Measurements from ENCODE around the gene BTNL2.

- TF ChIP-seq CTCF (IDR thresholded peaks at IDR 0.05; ENCODE audit: insufficient read depth, low read length) (no peak), POLR2AphosphoS5 (IDR thresholded peaks at IDR 0.05; ENCODE audit: low read depth) (no peak), REST (IDR thresholded peaks at IDR 0.05; ENCODE audit: insufficient replicate concordance, low read depth) (no peak), GABPA (IDR thresholded peaks at IDR 0.05; ENCODE audit: low read depth) (no peak), SPI1 (IDR thresholded peaks at IDR 0.05; ENCODE audit: borderline replicate concordance, low read depth) (no peak)
These were observed 42.2 kb upstream of the BTNL2 start for GRCh38 chr6:32449088-32449736.
